Left ventricle myocardium inferior (tissue), 1 donor: Measurements from ENCODE around the gene RYR2. TPM values are rescaled to one million over a fixed set of nuclear protein-coding genes. Genes with fewer than 3 reads are reported as not detected.

Experiments used
- DNase-seq: peaks from one replicate; pipeline ENCODE4 v3.0.0-alpha.2; 2020
- H3K27ac ChIP-seq: fragments of 200-600 bp; replicated peaks from 2 replicates; pipeline ENCODE4 v1.8.0; 2021
- H3K27me3 ChIP-seq: fragments of 200-600 bp; 2 replicates; pipeline ENCODE4 v1.8.0; 2021; ENCODE audit warnings: low read depth
- H3K36me3 ChIP-seq: fragments of 200-600 bp; 2 replicates; pipeline ENCODE4 v1.8.0; 2021
- H3K4me1 ChIP-seq: fragments of 200-600 bp; 2 replicates; pipeline ENCODE4 v1.8.0; 2021
- H3K4me3 ChIP-seq: fragments of 200-600 bp; 2 replicates; pipeline ENCODE4 v1.8.0; 2021; ENCODE audit warnings: mild to moderate bottlenecking, moderate library complexity
- H3K9me3 ChIP-seq: fragments of 200-600 bp; replicated peaks from 2 replicates; pipeline ENCODE4 v1.8.0; 2021
- CTCF ChIP-seq: fragments of 200-600 bp; IDR thresholded peaks from 2 replicates; pipeline ENCODE4 v1.8.0; 2021; ENCODE audit warnings: antibody characterized with exemption, mild to moderate bottlenecking, borderline replicate concordance
- intact Hi-C: fragments of 100-400 bp; cut with micrococcal nuclease; formaldehyde crosslinking; loops from one replicate; pipeline ENCODE4 v1.11.0; 2022
- total RNA-seq: library from RNA; stranded (reverse); fragmentation: NEBNext Ultra II Directional; extraction: Animal tissue kit (Norgen Biotek cat#: 25700); gene quantifications from one replicate; pipeline ENCODE4 v1.2.1, GENCODE V29; 2021
- donor health status: DM: no; HTN: yes; CAD: no; lungs with severe emphysema.

The RYR2 gene
- total RNA-seq, 1 donor from 2014 or later: 783 TPM

GRCh38 chr1:237138551-237138950 is 96.6 kb downstream of the RYR2 start:
- H3K27ac ChIP-seq: peak overlapping the region; percentile 62
- intact Hi-C loops: no loop called here
- H3K4me3 ChIP-seq: peak overlapping the region; percentile 17
- H3K27me3 ChIP-seq: no peaks in the 10 kb centered on the region
- no peak for DNase-seq
- no peaks in the 10 kb centered on the region for H3K9me3 ChIP-seq
- TF ChIP-seq CTCF: no peak
- H3K4me1 ChIP-seq: peaks cover 83% of the 10 kb centered on the region
- no peaks in the 10 kb centered on the region for H3K36me3 ChIP-seq

GRCh38 chr1:237139732-237140131 is 97.7 kb downstream of the RYR2 start:
- intact Hi-C loops: no loop called here
- peaks cover 92% of the 10 kb centered on the region for H3K4me1 ChIP-seq
- peak overlapping the region; percentile 17 for H3K4me3 ChIP-seq
- H3K9me3 ChIP-seq: no peaks in the 10 kb centered on the region
- TF ChIP-seq CTCF: no peak
- H3K27ac ChIP-seq: peak overlapping the region; percentile 62
- no peak for DNase-seq
- no peaks in the 10 kb centered on the region for H3K27me3 ChIP-seq
- H3K36me3 ChIP-seq: no peaks in the 10 kb centered on the region

GRCh38 chr1:237140986-237141385 is 99.0 kb downstream of the RYR2 start:
- peak overlapping the region; percentile 62 for H3K27ac ChIP-seq
- TF ChIP-seq CTCF: no peak
- H3K9me3 ChIP-seq: no peaks in the 10 kb centered on the region
- DNase-seq: no peak
- peak overlapping the region; percentile 29 for H3K4me3 ChIP-seq
- no peaks in the 10 kb centered on the region for H3K36me3 ChIP-seq
- peaks cover 100% of the 10 kb centered on the region for H3K4me1 ChIP-seq
- intact Hi-C loops: no loop called here
- no peaks in the 10 kb centered on the region for H3K27me3 ChIP-seq

GRCh38 chr1:237141502-237141901 is 99.5 kb downstream of the RYR2 start:
- no peak for TF ChIP-seq CTCF
- DNase-seq: no peak
- intact Hi-C loops: no loop called here
- peak overlapping the region; percentile 29 for H3K4me3 ChIP-seq
- no peaks in the 10 kb centered on the region for H3K27me3 ChIP-seq
- peak overlapping the region; percentile 62 for H3K27ac ChIP-seq
- H3K36me3 ChIP-seq: no peaks in the 10 kb centered on the region
- peaks cover 100% of the 10 kb centered on the region for H3K4me1 ChIP-seq
- H3K9me3 ChIP-seq: no peaks in the 10 kb centered on the region

GRCh38 chr1:237145379-237146135 is 103.6 kb downstream of the RYR2 start:
- DNase-seq: no peak
- Histone ChIP-seq H3K27ac (peak overlapping the region; percentile 70), H3K27me3 (no peaks in the 10 kb centered on the region), H3K4me3 (peak overlapping the region; percentile 29), H3K4me1 (peaks cover 94% of the 10 kb centered on the region), H3K36me3 (no peaks in the 10 kb centered on the region), H3K9me3 (no peaks in the 10 kb centered on the region)
- intact Hi-C loops: no loop called here
- no peak for TF ChIP-seq CTCF
